ENCODE data around the gene ZNF792. TPM values are rescaled to one million over a fixed set of nuclear protein-coding genes. Genes with fewer than 3 reads are reported as not detected.

ZNF792 gene
- total and polyA plus RNA-seq, 2 of the 4 experiments (the other 2 are of a cell fraction), result 1.5 to 4.8 TPM

- CTCF ChIA-PET, result no interaction called here
- Histone ChIP-seq H4K91ac (ENCODE audit: insufficient read depth, low read depth, low read length) (0 out of 2 replicates have a peak overlapping the region, but pooled peaks have one; percentile 4), H2AFZ (replicated peaks; ENCODE audit: low read length, poor library complexity) (no peak overlapping the region), H3K14ac (replicated peaks; ENCODE audit: low read depth, low read length) (no peak overlapping the region), H3K56ac (ENCODE audit: extremely low read depth, insufficient read depth, low read length) (no peak overlapping the region), H3K4me3 (ENCODE audit: insufficient read depth, low read depth, low read length) (no peak overlapping the region), H2AK9ac (replicated peaks; ENCODE audit: low read depth, low read length, poor library complexity) (peak overlapping the region; percentile 58), H2BK20ac (ENCODE audit: low read depth, low read length) (0 out of 2 replicates have a peak overlapping the region, but pooled peaks have one; percentile 24), H4K5ac (ENCODE audit: low read depth, low read length) (no peak overlapping the region), H2AK5ac (ENCODE audit: low read depth, low read length) (peak overlapping the region; percentile 31; the same call in 1 of the 2 replicates), H3K27ac (ENCODE audit: insufficient read depth, low read length) (no peak overlapping the region), H4K20me1 (ENCODE audit: insufficient read depth, low read length) (peaks cover 26% of the 10 kb centered on the region), H3K4me1 (ENCODE audit: control insufficient read depth, insufficient read depth, low read length) (peaks cover 3% of the 10 kb centered on the region), H3K18ac (ENCODE audit: low read depth, low read length) (no peak overlapping the region), H3K23ac (ENCODE audit: low read depth, low read length) (0 out of 2 replicates have a peak overlapping the region, but pooled peaks have one; percentile 19), H2BK120ac (ENCODE audit: low read depth, low read length) (peak overlapping the region; percentile 27; the same call in 1 of the 2 replicates), H2BK5ac (ENCODE audit: low read depth, low read length, poor library complexity, severe bottlenecking) (peak overlapping the region; percentile 17), H3K9ac (ENCODE audit: low read depth, low read length) (no peak overlapping the region), H3K79me1 (ENCODE audit: low read depth in 1 of 2, low read length in 2 of 2) (peaks cover 45 to 55% of the 10 kb centered on the region in 2 experiments), H3K9me3 (ENCODE audit: control insufficient read depth, insufficient read depth, low read length) (peaks cover 41% of the 10 kb centered on the region), H3K4me2 (ENCODE audit: low read depth, low read length) (no peak overlapping the region), H3K27me3 (ENCODE audit: control insufficient read depth, insufficient read depth, low read length) (no peaks in the 10 kb centered on the region), H3K9me1 (ENCODE audit: insufficient read depth, low read length) (peaks cover 20% of the 10 kb centered on the region), H4K8ac (ENCODE audit: low read depth in 2 of 2, low read length in 2 of 2) (no peak overlapping the region), H3K36me3 (ENCODE audit: control insufficient read depth, insufficient read depth, low read length) (peaks cover 35% of the 10 kb centered on the region), H2BK15ac (ENCODE audit: low read depth, low read length) (no peak overlapping the region), H3K4ac (ENCODE audit: low read depth, low read length) (peak overlapping the region; percentile 34; the same call in 1 of the 2 replicates)
- dilution Hi-C loops (cut with HindIII; ENCODE audit: low sequenced_read_pairs, unreplicated experiment) (no loop called here), intact Hi-C loops (cut with micrococcal nuclease) (no loop called here), in situ Hi-C loops (cut with MboI; ENCODE audit: low sequenced_read_pairs) (no loop called here)
- no peak for DNase-seq
- ATAC-seq (ENCODE audit: low read depth), result no peak
- TF ChIP-seq CTCF (conservative IDR thresholded peaks at IDR 0.05; ENCODE audit: low read depth, low read length) (no peak), USF2 (IDR thresholded peaks at IDR 0.05; ENCODE audit: low read depth, low read length) (no peak), ELK1 (IDR thresholded peaks at IDR 0.05; ENCODE audit: borderline replicate concordance, low read depth, low read length) (no peak)
- POLR2A ChIA-PET (ENCODE audit: unreplicated experiment), result no interaction called here
- no TSS peak for BruUV-seq (replicated peaks)
- WGBS, 2 experiments (ENCODE audit: extremely low coverage in 2 of 2, insufficient read length in 1 of 2), result 91% methylated on average over 4 of the region's 12 CpGs; no CpG with 5 or more reads in 1 of the 2 experiments
These were observed 2.9 kb downstream of the ZNF792 start for GRCh38 chr19:34960940-34961679.

Data from IMR-90 (cell line).